HepG2 (cell line): ENCODE data around the gene PFN1. TPM values are rescaled to one million over a fixed set of nuclear protein-coding genes. Genes with fewer than 3 reads are reported as not detected.

Experiments
- ATAC-seq: fragments of 200-7000 bp; cut with Tn5 transposase; 3 replicates; pipeline ENCODE4 v1.9.1; 2020; ENCODE audit warnings: mild to moderate bottlenecking, moderate library complexity
- BruUV-seq: library from RNA; stranded (reverse); fragments of 400-500 nt; replicated peaks from 2 replicates; lab custom pipeline; 2021; lab: Mats Ljungman, UMichigan
- CTCF ChIA-PET: fragments of 300-600 bp; formaldehyde crosslinking; extraction: SDS; loops from one replicate; lab custom pipeline; 2021; ENCODE audit warnings: low total read pairs, inconsistent platforms, low intra/inter-chr PET ratio; lab: Yijun Ruan, JAX
- POLR2A ChIA-PET: fragments of 350-600 bp; sonication (Branson Sonifier 250); formaldehyde crosslinking; loops from one replicate; lab custom pipeline; 2020; ENCODE audit warnings: antibody characterized with exemption, inconsistent platforms; lab: Yijun Ruan, JAX
- DNase-seq: peaks from one replicate; pipeline ENCODE4 v3.0.0-alpha.2; 2015; ENCODE audit warnings: low spot score
- FAIRE-seq: peaks from 3 replicates; lab custom pipeline; 2011; peaks lifted over from hg19 to GRCh38; lab: Jason Lieb, UNC
- H2AFZ ChIP-seq: one replicate; pipeline ENCODE4 v1.6.1; 2011; ENCODE audit warnings: low read length, inconsistent platforms
- H3K27ac ChIP-seq: fragments of 300-600 bp; 3 replicates; pipeline ENCODE4 v1.8.0; 2011; ENCODE audit warnings: mixed run types, mild to moderate bottlenecking, mixed read lengths, low read length, inconsistent platforms; ENCODE audit not compliant: insufficient read depth; ENCODE audit errors: extremely low read length
- H3K27me3 ChIP-seq, 2 experiments: fragments of 200-600 bp in 1 of 2; 2 replicates in 1 of 2; 3 replicates in 1 of 2; pipeline versions ENCODE4 v1.6.0 to v1.8.0; 2011; ENCODE audit warnings: low read length in 2 of 2, mild to moderate bottlenecking in 2 of 2, moderate library complexity in 2 of 2, inconsistent platforms in 1 of 2; ENCODE audit not compliant: insufficient read depth in 2 of 2, control insufficient read depth in 1 of 2
- H3K36me3 ChIP-seq, 2 experiments: fragments of 200-600 bp in 1 of 2; replicated peaks in 1 of 2; 2 replicates in 1 of 2; 3 replicates in 1 of 2; pipeline versions ENCODE4 v1.5.1 to v1.8.0; 2011; ENCODE audit warnings: low read length in 2 of 2, inconsistent platforms in 1 of 2; ENCODE audit not compliant: insufficient read depth in 2 of 2, control insufficient read depth in 1 of 2
- H3K4me1 ChIP-seq: 2 replicates; pipeline ENCODE4 v1.5.1; 2012; ENCODE audit warnings: low read length, inconsistent platforms; ENCODE audit not compliant: insufficient read depth
- H3K4me2 ChIP-seq: 2 replicates; pipeline ENCODE4 v1.6.0; 2011; ENCODE audit warnings: low read depth, low read length, inconsistent platforms
- H3K4me3 ChIP-seq, 3 experiments: fragments of 200-600 bp in 1 of 3; sonication (generic), shearing (Covaris generic) in 1 of 3; replicated peaks in 1 of 3; 2 replicates each; pipeline ENCODE4 v1.5.1; 2011 to 2016; ENCODE audit warnings: low read length in 3 of 3, inconsistent platforms in 2 of 3, low read depth in 2 of 3, mild to moderate bottlenecking in 2 of 3, control low read depth in 1 of 3, mixed read lengths in 1 of 3; ENCODE audit not compliant: insufficient read depth in 1 of 3
- H3K79me2 ChIP-seq: one replicate; pipeline ENCODE4 v1.6.1; 2011; ENCODE audit warnings: low read length, inconsistent platforms; ENCODE audit not compliant: insufficient read depth
- H3K9ac ChIP-seq: 2 replicates; pipeline ENCODE4 v1.6.0; 2011; ENCODE audit warnings: mild to moderate bottlenecking, low read depth, low read length, inconsistent platforms; ENCODE audit not compliant: insufficient read depth
- H3K9me3 ChIP-seq: 2 replicates; pipeline ENCODE4 v1.5.1; 2012; ENCODE audit warnings: mild to moderate bottlenecking, low read length
- H4K20me1 ChIP-seq: 2 replicates; pipeline ENCODE4 v1.6.0; 2011; ENCODE audit warnings: inconsistent platforms, mild to moderate bottlenecking, low read length, moderate library complexity; ENCODE audit not compliant: insufficient read depth
- MTA1 ChIP-seq: sonication (generic); formaldehyde crosslinking; IDR thresholded peaks from 2 replicates; pipeline ENCODE4 v1.4.0; 2020; ENCODE audit warnings: missing genetic modification reagents, mild to moderate bottlenecking, borderline replicate concordance
- RELA ChIP-seq: sonication (generic); formaldehyde crosslinking; IDR thresholded peaks from 2 replicates; pipeline ENCODE4 v1.4.0; 2020; ENCODE audit warnings: missing genetic modification reagents
- SP4 ChIP-seq: sonication (generic); formaldehyde crosslinking; IDR thresholded peaks from 2 replicates; pipeline ENCODE4 v1.8.1; 2023; ENCODE audit warnings: mild to moderate bottlenecking, missing genetic modification reagents
- ZNF124 ChIP-seq: sonication (generic); formaldehyde crosslinking; IDR thresholded peaks from 2 replicates; pipeline ENCODE4 v1.4.0; 2020; ENCODE audit warnings: missing genetic modification reagents
- ZNF235 ChIP-seq: sonication (generic); formaldehyde crosslinking; IDR thresholded peaks from 2 replicates; pipeline ENCODE4 v1.8.1; 2023; ENCODE audit warnings: mild to moderate bottlenecking, missing genetic modification reagents, borderline replicate concordance
- ZNF331 ChIP-seq: sonication (generic); formaldehyde crosslinking; IDR thresholded peaks from 2 replicates; pipeline ENCODE4 v1.4.0; 2020; ENCODE audit warnings: missing genetic modification reagents
- ZNF552 ChIP-seq: sonication (generic); formaldehyde crosslinking; IDR thresholded peaks from 2 replicates; pipeline ENCODE4 v1.9.0; 2022; ENCODE audit warnings: missing genetic modification reagents, mild to moderate bottlenecking, borderline replicate concordance
- WGBS: methylation state at CpG from one replicate; pipeline ENCODE4 v1.1.6; 2017; ENCODE audit warnings: low lambda C conversion rate; 5-methylcytosine and 5-hydroxymethylcytosine counted together
- in situ Hi-C: cut with HindIII; loops from 2 replicates; pipeline ENCODE4 v1.10.0; 2017; ENCODE audit warnings: low pct_unique_long_range_greater_than_20kb; ENCODE audit not compliant: extremely low pct_ligation_motif_present
- intact Hi-C: fragments of 100-400 bp; cut with micrococcal nuclease; formaldehyde crosslinking; loops from one replicate; pipeline ENCODE4 v1.10.0; 2022; ENCODE audit not compliant: unreplicated experiment
- polyA plus RNA-seq, 8 experiments: library from polyadenylated mRNA; depleted of rRNA in 3 of 8; stranded (reverse) in 7 of 8; unstranded in 1 of 8; fragments of >200 nt; fragmentation: Illumina TruSeq in 4 of 8; extraction: Trizol in 4 of 8; gene quantifications; 2 replicates each; pipeline versions ENCODE4 v1.2.1 to v1.2.3, GENCODE V29; 2011 to 2016; ENCODE audit warnings: low read depth in 4 of 8, missing spikeins in 1 of 8, mixed read lengths in 1 of 8; ENCODE audit not compliant: insufficient read depth in 1 of 8
- total RNA-seq, 5 experiments: library from RNA; depleted of rRNA; stranded (reverse); fragments of >200 nt; fragmentation: Illumina TruSeq; extraction: Trizol; gene quantifications; 2 replicates each; pipeline ENCODE4 v1.2.3, GENCODE V29; 2016; ENCODE audit warnings: low read depth in 1 of 5
- TF ChIP-seq, protein P1 (sequence below): sonication (generic); formaldehyde crosslinking; IDR thresholded peaks from 2 replicates; pipeline ENCODE4 v1.4.0; 2020; ENCODE audit warnings: low read depth, mild to moderate bottlenecking, missing genetic modification reagents
- TF ChIP-seq, protein P2 (sequence below): sonication (generic); formaldehyde crosslinking; IDR thresholded peaks from 2 replicates; pipeline ENCODE4 v1.4.0; 2020; ENCODE audit warnings: missing genetic modification reagents
- TF ChIP-seq, protein P3 (sequence below): sonication (generic); formaldehyde crosslinking; IDR thresholded peaks from 2 replicates; pipeline ENCODE4 v1.4.0; 2020; ENCODE audit warnings: missing genetic modification reagents, borderline replicate concordance
- TF ChIP-seq, protein P4 (sequence below): sonication (generic); formaldehyde crosslinking; IDR thresholded peaks from 2 replicates; pipeline ENCODE4 v1.5.1; 2020; ENCODE audit warnings: mild to moderate bottlenecking, moderate library complexity, missing genetic modification reagents

Gene PFN1
- total and polyA plus RNA-seq, 2 of the 13 experiments (the other 11 are each of a cell fraction or from before 2014, with no cell fraction given) = 494 to 613 TPM

DNA sequence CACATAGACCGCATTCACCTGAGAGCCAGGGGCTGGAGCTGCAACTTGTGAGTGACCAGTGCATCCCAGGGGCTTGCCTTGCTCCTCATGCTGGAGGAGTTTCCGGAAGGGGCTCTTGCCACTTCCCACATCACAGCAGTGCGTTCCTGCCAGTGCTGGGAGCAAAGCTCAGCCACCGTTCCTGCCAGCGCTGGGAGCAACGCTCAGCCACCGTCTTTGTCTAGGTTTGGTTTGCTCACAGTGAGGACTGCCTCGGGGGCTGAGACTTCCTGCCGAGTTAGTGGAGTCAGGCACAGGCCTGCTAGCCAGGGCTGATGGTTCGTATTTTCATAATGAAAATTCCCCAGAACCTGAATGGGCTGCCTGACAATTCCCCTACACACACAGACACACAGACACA is 40.0 kb downstream of the PFN1 start:
- Histone ChIP-seq H3K79me2 (no peaks in the 10 kb centered on the region), H3K9ac (peak overlapping the region; percentile 69), H3K4me3 (peak overlapping the region; percentile 44 to 71 (median 45)), H4K20me1 (no peaks in the 10 kb centered on the region), H3K27ac (peak overlapping the region; percentile 43), H2AFZ (peak overlapping the region; percentile 31), H3K9me3 (no peaks in the 10 kb centered on the region), H3K27me3 (no peaks in the 10 kb centered on the region), H3K36me3 (no peaks in the 10 kb centered on the region), H3K4me1 (peaks cover 71% of the 10 kb centered on the region), H3K4me2 (peak overlapping the region; percentile 100)
- DNase-seq = peak; percentile 77
- peak; percentile 85 for ATAC-seq
- FAIRE-seq = no peak
- POLR2A ChIA-PET = interaction anchor here (0.9 to 2.9 kb wide), 15 partner anchors 12 to 200 kb away, joined by 3 to 103 read pairs (median 8); partner anchors contain the start of genes ENO3, GLTPD2, INCA1 and KIF1C
- 0% methylated on average over 1 of the region's 10 CpGs for WGBS
- CTCF ChIA-PET = interaction anchor here (0.6 to 1.7 kb wide), 2 partner anchors 26 to 33 kb away, joined by 3 to 10 read pairs; no protein-coding TSS in a partner anchor
- intact Hi-C loops = loop anchor here (5.0 to 10.0 kb wide), 3 partner anchors 44 to 156 kb away; partner anchors contain the start of genes ENO3 and SPAG7
- BruUV-seq = no TSS peak
- in situ Hi-C loops = loop anchor here (10.0 kb wide), 1 partner anchor 146 kb away; no protein-coding TSS in a partner anchor
- TF ChIP-seq SP4 (CRISPR knock-in tag) (no peak), ZNF552 (CRISPR knock-in tag) (no peak), ZNF124 (CRISPR knock-in tag) (peak; percentile 85; the same call in 1 of the 2 replicates), RELA (CRISPR knock-in tag) (no peak), ZNF235 (CRISPR knock-in tag) (no peak), MTA1 (CRISPR knock-in tag) (peak; percentile 64; the same call in 1 of the 2 replicates), ZNF331 (CRISPR knock-in tag) (peak; percentile 68; the same call in 1 of the 2 replicates)
- TF ChIP-seq, protein P1, sequence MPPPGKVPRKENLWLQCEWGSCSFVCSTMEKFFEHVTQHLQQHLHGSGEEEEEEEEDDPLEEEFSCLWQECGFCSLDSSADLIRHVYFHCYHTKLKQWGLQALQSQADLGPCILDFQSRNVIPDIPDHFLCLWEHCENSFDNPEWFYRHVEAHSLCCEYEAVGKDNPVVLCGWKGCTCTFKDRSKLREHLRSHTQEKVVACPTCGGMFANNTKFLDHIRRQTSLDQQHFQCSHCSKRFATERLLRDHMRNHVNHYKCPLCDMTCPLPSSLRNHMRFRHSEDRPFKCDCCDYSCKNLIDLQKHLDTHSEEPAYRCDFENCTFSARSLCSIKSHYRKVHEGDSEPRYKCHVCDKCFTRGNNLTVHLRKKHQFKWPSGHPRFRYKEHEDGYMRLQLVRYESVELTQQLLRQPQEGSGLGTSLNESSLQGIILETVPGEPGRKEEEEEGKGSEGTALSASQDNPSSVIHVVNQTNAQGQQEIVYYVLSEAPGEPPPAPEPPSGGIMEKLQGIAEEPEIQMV (CRISPR knock-in tag) = peak; percentile 47; the same call in 1 of the 2 replicates
- TF ChIP-seq, protein P2, sequence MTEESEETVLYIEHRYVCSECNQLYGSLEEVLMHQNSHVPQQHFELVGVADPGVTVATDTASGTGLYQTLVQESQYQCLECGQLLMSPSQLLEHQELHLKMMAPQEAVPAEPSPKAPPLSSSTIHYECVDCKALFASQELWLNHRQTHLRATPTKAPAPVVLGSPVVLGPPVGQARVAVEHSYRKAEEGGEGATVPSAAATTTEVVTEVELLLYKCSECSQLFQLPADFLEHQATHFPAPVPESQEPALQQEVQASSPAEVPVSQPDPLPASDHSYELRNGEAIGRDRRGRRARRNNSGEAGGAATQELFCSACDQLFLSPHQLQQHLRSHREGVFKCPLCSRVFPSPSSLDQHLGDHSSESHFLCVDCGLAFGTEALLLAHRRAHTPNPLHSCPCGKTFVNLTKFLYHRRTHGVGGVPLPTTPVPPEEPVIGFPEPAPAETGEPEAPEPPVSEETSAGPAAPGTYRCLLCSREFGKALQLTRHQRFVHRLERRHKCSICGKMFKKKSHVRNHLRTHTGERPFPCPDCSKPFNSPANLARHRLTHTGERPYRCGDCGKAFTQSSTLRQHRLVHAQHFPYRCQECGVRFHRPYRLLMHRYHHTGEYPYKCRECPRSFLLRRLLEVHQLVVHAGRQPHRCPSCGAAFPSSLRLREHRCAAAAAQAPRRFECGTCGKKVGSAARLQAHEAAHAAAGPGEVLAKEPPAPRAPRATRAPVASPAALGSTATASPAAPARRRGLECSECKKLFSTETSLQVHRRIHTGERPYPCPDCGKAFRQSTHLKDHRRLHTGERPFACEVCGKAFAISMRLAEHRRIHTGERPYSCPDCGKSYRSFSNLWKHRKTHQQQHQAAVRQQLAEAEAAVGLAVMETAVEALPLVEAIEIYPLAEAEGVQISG (CRISPR knock-in tag) = peak; percentile 71
- TF ChIP-seq, protein P3, sequence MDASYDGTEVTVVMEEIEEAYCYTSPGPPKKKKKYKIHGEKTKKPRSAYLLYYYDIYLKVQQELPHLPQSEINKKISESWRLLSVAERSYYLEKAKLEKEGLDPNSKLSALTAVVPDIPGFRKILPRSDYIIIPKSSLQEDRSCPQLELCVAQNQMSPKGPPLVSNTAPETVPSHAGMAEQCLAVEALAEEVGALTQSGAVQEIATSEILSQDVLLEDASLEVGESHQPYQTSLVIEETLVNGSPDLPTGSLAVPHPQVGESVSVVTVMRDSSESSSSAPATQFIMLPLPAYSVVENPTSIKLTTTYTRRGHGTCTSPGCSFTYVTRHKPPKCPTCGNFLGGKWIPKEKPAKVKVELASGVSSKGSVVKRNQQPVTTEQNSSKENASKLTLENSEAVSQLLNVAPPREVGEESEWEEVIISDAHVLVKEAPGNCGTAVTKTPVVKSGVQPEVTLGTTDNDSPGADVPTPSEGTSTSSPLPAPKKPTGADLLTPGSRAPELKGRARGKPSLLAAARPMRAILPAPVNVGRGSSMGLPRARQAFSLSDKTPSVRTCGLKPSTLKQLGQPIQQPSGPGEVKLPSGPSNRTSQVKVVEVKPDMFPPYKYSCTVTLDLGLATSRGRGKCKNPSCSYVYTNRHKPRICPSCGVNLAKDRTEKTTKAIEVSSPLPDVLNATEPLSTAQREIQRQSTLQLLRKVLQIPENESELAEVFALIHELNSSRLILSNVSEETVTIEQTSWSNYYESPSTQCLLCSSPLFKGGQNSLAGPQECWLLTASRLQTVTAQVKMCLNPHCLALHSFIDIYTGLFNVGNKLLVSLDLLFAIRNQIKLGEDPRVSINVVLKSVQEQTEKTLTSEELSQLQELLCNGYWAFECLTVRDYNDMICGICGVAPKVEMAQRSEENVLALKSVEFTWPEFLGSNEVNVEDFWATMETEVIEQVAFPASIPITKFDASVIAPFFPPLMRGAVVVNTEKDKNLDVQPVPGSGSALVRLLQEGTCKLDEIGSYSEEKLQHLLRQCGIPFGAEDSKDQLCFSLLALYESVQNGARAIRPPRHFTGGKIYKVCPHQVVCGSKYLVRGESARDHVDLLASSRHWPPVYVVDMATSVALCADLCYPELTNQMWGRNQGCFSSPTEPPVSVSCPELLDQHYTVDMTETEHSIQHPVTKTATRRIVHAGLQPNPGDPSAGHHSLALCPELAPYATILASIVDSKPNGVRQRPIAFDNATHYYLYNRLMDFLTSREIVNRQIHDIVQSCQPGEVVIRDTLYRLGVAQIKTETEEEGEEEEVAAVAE (CRISPR knock-in tag) = peak; percentile 57; the same call in 1 of the 2 replicates
- TF ChIP-seq, protein P4, sequence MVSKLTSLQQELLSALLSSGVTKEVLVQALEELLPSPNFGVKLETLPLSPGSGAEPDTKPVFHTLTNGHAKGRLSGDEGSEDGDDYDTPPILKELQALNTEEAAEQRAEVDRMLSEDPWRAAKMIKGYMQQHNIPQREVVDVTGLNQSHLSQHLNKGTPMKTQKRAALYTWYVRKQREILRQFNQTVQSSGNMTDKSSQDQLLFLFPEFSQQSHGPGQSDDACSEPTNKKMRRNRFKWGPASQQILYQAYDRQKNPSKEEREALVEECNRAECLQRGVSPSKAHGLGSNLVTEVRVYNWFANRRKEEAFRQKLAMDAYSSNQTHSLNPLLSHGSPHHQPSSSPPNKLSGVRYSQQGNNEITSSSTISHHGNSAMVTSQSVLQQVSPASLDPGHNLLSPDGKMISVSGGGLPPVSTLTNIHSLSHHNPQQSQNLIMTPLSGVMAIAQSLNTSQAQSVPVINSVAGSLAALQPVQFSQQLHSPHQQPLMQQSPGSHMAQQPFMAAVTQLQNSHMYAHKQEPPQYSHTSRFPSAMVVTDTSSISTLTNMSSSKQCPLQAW (CRISPR knock-in tag) = no peak
